Common myeloid progenitor, CD34-positive (primary cell): ENCODE data around the gene MYLIP.
A peak's percentile ranks its signal among the peaks of the same experiment; 100 is the strongest.

Experiments
- CTCF ChIA-PET: fragments of 350-600 bp; sonication (Branson Sonifier 250); formaldehyde crosslinking; loops from one replicate; lab custom pipeline; 2021; ENCODE audit warnings: antibody characterized with exemption; lab: Charles Lee
- POLR2A ChIA-PET: fragments of 350-600 bp; sonication (Branson Sonifier 250); formaldehyde crosslinking; loops from one replicate; lab custom pipeline; 2021; ENCODE audit warnings: antibody characterized with exemption; lab: Charles Lee
- DNase-seq, 3 donors: peaks; one replicate each; pipeline versions ENCODE4 v3.0.0 to v3.0.0-alpha.2; 2013
- H3K27ac ChIP-seq, 2 experiments: 1 replicate in 1 of 2; 2 replicates in 1 of 2; pipeline ENCODE4 v1.7.0; 2013; ENCODE audit warnings: inconsistent platforms in 2 of 2, low read length in 2 of 2, mild to moderate bottlenecking in 2 of 2, low read depth in 1 of 2, moderate library complexity in 1 of 2; ENCODE audit not compliant: severe bottlenecking in 2 of 2, insufficient read depth in 1 of 2, poor library complexity in 1 of 2
- H3K27me3 ChIP-seq, 5 experiments: replicated peaks in 2 of 5; 1 replicate in 3 of 5; 2 replicates in 2 of 5; pipeline versions ENCODE4 v1.6.1 to v1.7.0; 2013; ENCODE audit warnings: low read length in 4 of 5, mild to moderate bottlenecking in 2 of 5, moderate library complexity in 2 of 5, inconsistent platforms in 1 of 5; ENCODE audit not compliant: insufficient read depth in 5 of 5, control insufficient read depth in 4 of 5
- H3K36me3 ChIP-seq, 4 experiments: 1 replicate in 2 of 4; 2 replicates in 2 of 4; pipeline versions ENCODE4 v1.6.1 to v1.7.0; 2013; ENCODE audit warnings: low read length in 3 of 4, control low read depth in 1 of 4, mild to moderate bottlenecking in 1 of 4; ENCODE audit not compliant: control insufficient read depth in 4 of 4, insufficient read depth in 4 of 4
- H3K4me1 ChIP-seq, 4 experiments: 1 replicate in 3 of 4; 2 replicates in 1 of 4; pipeline versions ENCODE4 v1.6.1 to v1.7.1; 2013; ENCODE audit warnings: low read length in 3 of 4, mild to moderate bottlenecking in 3 of 4, control low read depth in 1 of 4, inconsistent platforms in 1 of 4, moderate library complexity in 1 of 4; ENCODE audit not compliant: control insufficient read depth in 4 of 4, insufficient read depth in 4 of 4; ENCODE audit errors: control extremely low read depth in 1 of 4
- H3K4me3 ChIP-seq, 7 experiments: 1 replicate in 4 of 7; 2 replicates in 3 of 7; pipeline versions ENCODE4 v1.5.1 to v1.7.0; 2013; ENCODE audit warnings: mild to moderate bottlenecking in 7 of 7, low read length in 6 of 7, moderate library complexity in 6 of 7, inconsistent platforms in 2 of 7, low read depth in 2 of 7, control low read depth in 1 of 7; ENCODE audit not compliant: insufficient read depth in 4 of 7, control insufficient read depth in 1 of 7; ENCODE audit errors: extremely low read depth in 1 of 7
- H3K9me3 ChIP-seq, 5 experiments: 1 replicate in 4 of 5; 2 replicates in 1 of 5; pipeline versions ENCODE4 v1.6.1 to v1.7.1; 2013; ENCODE audit warnings: low read length in 4 of 5, mild to moderate bottlenecking in 2 of 5, inconsistent platforms in 1 of 5, low read depth in 1 of 5, moderate library complexity in 1 of 5; ENCODE audit not compliant: control insufficient read depth in 4 of 5, insufficient read depth in 2 of 5; ENCODE audit errors: control extremely low read depth in 1 of 5
- WGBS: methylation state at CpG from one replicate; pipeline ENCODE4 v1.1.5; 2013; ENCODE audit not compliant: insufficient coverage; 5-methylcytosine and 5-hydroxymethylcytosine counted together

MYLIP gene

GRCh38 chr6:16122197-16122596, 6.7 kb upstream of the MYLIP start:
- Histone ChIP-seq H3K4me3 (no peak overlapping the region), H3K9me3 (no peaks in the 10 kb centered on the region), H3K36me3 (no peaks in the 10 kb centered on the region), H3K27ac (no peak overlapping the region), H3K4me1 (no peaks in the 10 kb centered on the region), H3K27me3 (peaks cover 0 to 3% (median 0%) of the 10 kb centered on the region in 5 experiments)
- ChIA-PET CTCF (interaction anchor here (1.3 kb wide), 1 partner anchor 11 kb away, joined by 5 read pairs; no protein-coding TSS in a partner anchor), POLR2A (no interaction called here)
- DNase-seq, result no peak

GRCh38 chr6:16124198-16125180, 4.4 kb upstream of the MYLIP start:
- ChIA-PET POLR2A (no interaction called here), CTCF (interaction anchor here (0.6 to 1.1 kb wide), 3 partner anchors 10 to 90 kb away, joined by 3 to 4 read pairs (median 3); no protein-coding TSS in a partner anchor)
- no peak for DNase-seq
- Histone ChIP-seq H3K4me3 (no peak overlapping the region), H3K4me1 (peaks cover 0 to 2% (median 1%) of the 10 kb centered on the region in 4 experiments), H3K27me3 (peaks cover 0 to 3% (median 0%) of the 10 kb centered on the region in 5 experiments), H3K9me3 (no peaks in the 10 kb centered on the region), H3K36me3 (no peaks in the 10 kb centered on the region), H3K27ac (no peak overlapping the region)
- 94% methylated on average over 4 of the region's 6 CpGs for WGBS

GRCh38 chr6:16126056-16126455, 2.8 kb upstream of the MYLIP start:
- no peak overlapping the region for H3K4me3 ChIP-seq
- 100% methylated on average over 1 of the region's 3 CpGs for WGBS
- H3K4me1 ChIP-seq, result peaks cover 7 to 17% (median 14%) of the 10 kb centered on the region in 4 experiments
- no peak overlapping the region for H3K27ac ChIP-seq
- H3K27me3 ChIP-seq, result peaks cover 0 to 3% (median 0%) of the 10 kb centered on the region in 5 experiments
- H3K36me3 ChIP-seq, result no peaks in the 10 kb centered on the region
- POLR2A ChIA-PET, result interaction anchor here (1.1 kb wide), 1 partner anchor 11 kb away, joined by 3 read pairs; no protein-coding TSS in a partner anchor
- no peaks in the 10 kb centered on the region for H3K9me3 ChIP-seq
- CTCF ChIA-PET, result interaction anchor here (1.2 to 3.2 kb wide), 3 partner anchors 33 to 434 kb away, joined by 3 to 23 read pairs (median 3); no protein-coding TSS in a partner anchor
- no peak for DNase-seq

- Histone ChIP-seq H3K27me3 (peaks cover 0 to 3% (median 0%) of the 10 kb centered on the region in 5 experiments), H3K9me3 (no peaks in the 10 kb centered on the region), H3K4me3 (no peak overlapping the region), H3K4me1 (peaks cover 15 to 25% (median 22%) of the 10 kb centered on the region in 4 experiments), H3K36me3 (no peaks in the 10 kb centered on the region), H3K27ac (no peak overlapping the region)
- no peak for DNase-seq
- WGBS, result 100% methylated on average over 4 of the region's 5 CpGs
- CTCF ChIA-PET, result interaction anchor here (1.2 to 3.2 kb wide), 3 partner anchors 423 to 434 kb away, joined by 3 to 23 read pairs (median 6); no protein-coding TSS in a partner anchor
- POLR2A ChIA-PET, result no interaction called here
These were observed 2.0 kb upstream of the MYLIP start for GRCh38 chr6:16126861-16127260.

- Histone ChIP-seq H3K4me3 (no peak overlapping the region), H3K36me3 (no peaks in the 10 kb centered on the region), H3K9me3 (no peaks in the 10 kb centered on the region), H3K27me3 (peaks cover 0 to 2% (median 0%) of the 10 kb centered on the region in 5 experiments), H3K27ac (no peak overlapping the region), H3K4me1 (peaks cover 19 to 31% (median 26%) of the 10 kb centered on the region in 4 experiments)
- DNase-seq, result no peak
- POLR2A ChIA-PET, result no interaction called here
- 98% methylated on average over 7 of the region's 12 CpGs for WGBS
- CTCF ChIA-PET, result interaction anchor here (1.8 to 3.2 kb wide), 3 partner anchors 264 to 435 kb away, joined by 5 to 23 read pairs (median 6); no protein-coding TSS in a partner anchor
These were observed 1.4 kb upstream of the MYLIP start for GRCh38 chr6:16127471-16127870.

- WGBS, result 0% methylated on average over 30 of the region's 36 CpGs
- Histone ChIP-seq H3K4me1 (peaks cover 21 to 42% (median 38%) of the 10 kb centered on the region in 4 experiments), H3K4me3 (peak overlapping the region; percentile 73 to 97 (median 88)), H3K27ac (peak overlapping the region in 1 of 2 experiments; percentile 83), H3K36me3 (peaks cover 0 to 12% (median under 1%) of the 10 kb centered on the region in 4 experiments), H3K9me3 (no peaks in the 10 kb centered on the region), H3K27me3 (no peaks in the 10 kb centered on the region)
- CTCF ChIA-PET, result interaction anchor here (0.9 to 2.2 kb wide), 6 partner anchors 23 to 464 kb away, joined by 3 to 9 read pairs (median 4); no protein-coding TSS in a partner anchor
- DNase-seq, result peak in 2 of 3 donors; percentile 23 to 37
- POLR2A ChIA-PET, result interaction anchor here (1.1 to 2.2 kb wide), 4 partner anchors 7 to 467 kb away, joined by 4 to 10 read pairs (median 6); partner anchors contain the start of gene DTNBP1
These were observed 926 bp downstream of the MYLIP start for GRCh38 chr6:16129623-16130401.
